PC-9 (cell line): Measurements from ENCODE around the gene RB1. TPM values are rescaled to one million over a fixed set of nuclear protein-coding genes. Genes with fewer than 3 reads are reported as not detected.

ENCODE experiments used
- BruUV-seq: library from RNA; stranded (reverse); fragments of 400-500 nt; replicated peaks from 2 replicates; lab custom pipeline; 2021; lab: Mats Ljungman, UMichigan
- CTCF ChIA-PET: fragments of 300-600 bp; sonication (Branson Sonifier 250); formaldehyde crosslinking; loops from one replicate; lab custom pipeline; 2022; ENCODE audit warnings: antibody characterized with exemption; lab: Charles Lee
- POLR2A ChIA-PET: fragments of 300-600 bp; sonication (Branson Sonifier 250); formaldehyde crosslinking; loops from one replicate; lab custom pipeline; 2022; ENCODE audit warnings: antibody characterized with exemption; ENCODE audit not compliant: unreplicated experiment; lab: Charles Lee
- DNase-seq, 2 experiments: peaks; one replicate each; pipeline versions ENCODE4 v3.0.0 to v3.0.0-alpha.2; 2015 to 2022; ENCODE audit warnings: mixed read lengths in 1 of 2
- H2AFZ ChIP-seq: fragments of 200-600 bp; sonication (generic); 2 replicates; pipeline ENCODE4 v1.8.1; 2017; ENCODE audit warnings: antibody characterized with exemption
- H3F3A ChIP-seq: fragments of 200-600 bp; sonication (generic); 2 replicates; pipeline ENCODE4 v1.8.1; 2017; ENCODE audit warnings: antibody characterized with exemption, mild to moderate bottlenecking, low read depth; ENCODE audit not compliant: insufficient read depth
- H3K27ac ChIP-seq: fragments of 200-600 bp; sonication (generic); 2 replicates; pipeline ENCODE4 v1.6.1; 2016; ENCODE audit warnings: mixed run types
- H3K27me3 ChIP-seq: fragments of 200-600 bp; sonication (generic); 2 replicates; pipeline ENCODE4 v1.6.1; 2016; ENCODE audit warnings: low read depth, mixed run types; ENCODE audit not compliant: insufficient read depth
- H3K36me3 ChIP-seq: fragments of 200-600 bp; sonication (generic); 2 replicates; pipeline ENCODE4 v1.6.1; 2016; ENCODE audit warnings: low read depth, mixed run types
- H3K4me1 ChIP-seq: fragments of 200-600 bp; sonication (generic); replicated peaks from 2 replicates; pipeline ENCODE4 v1.6.1; 2016; ENCODE audit warnings: mixed run types; ENCODE audit not compliant: insufficient read depth
- H3K4me2 ChIP-seq: fragments of 200-600 bp; sonication (generic); 2 replicates; pipeline ENCODE4 v1.6.1; 2017; ENCODE audit warnings: mixed run types
- H3K4me3 ChIP-seq: fragments of 200-600 bp; sonication (generic); 2 replicates; pipeline ENCODE4 v1.6.1; 2016; ENCODE audit warnings: mixed run types
- H3K79me2 ChIP-seq: fragments of 200-600 bp; sonication (generic); 2 replicates; pipeline ENCODE4 v1.6.1; 2017; ENCODE audit warnings: low read depth, mixed run types
- H3K9me2 ChIP-seq: fragments of 200-600 bp; sonication (generic); 2 replicates; pipeline ENCODE4 v1.8.1; 2017; ENCODE audit warnings: mild to moderate bottlenecking; ENCODE audit not compliant: insufficient read depth
- H3K9me3 ChIP-seq: fragments of 200-600 bp; sonication (generic); 2 replicates; pipeline ENCODE4 v1.8.1; 2016; ENCODE audit warnings: low read depth; ENCODE audit not compliant: insufficient read depth
- H4K20me1 ChIP-seq: fragments of 200-600 bp; sonication (generic); 2 replicates; pipeline ENCODE4 v1.8.1; 2017; ENCODE audit not compliant: insufficient read depth
- CTCF ChIP-seq: fragments of 200-600 bp; sonication (generic); conservative IDR thresholded peaks from 2 replicates; pipeline ENCODE4 v1.6.1; 2017; ENCODE audit warnings: mixed run types, antibody characterized with exemption, mild to moderate bottlenecking, moderate library complexity
- EZH2 ChIP-seq: fragments of 200-600 bp; sonication (generic); IDR thresholded peaks from 2 replicates; pipeline ENCODE4 v1.8.0; 2017; ENCODE audit warnings: antibody characterized with exemption, low read depth
- intact Hi-C: fragments of 100-400 bp; cut with micrococcal nuclease; formaldehyde crosslinking; loops from one replicate; pipeline ENCODE4 v1.10.0; 2022; ENCODE audit not compliant: unreplicated experiment
- total RNA-seq: library from RNA; stranded (reverse); gene quantifications from 2 replicates; pipeline ENCODE4 v1.2.3, GENCODE V29; 2021

The RB1 gene
- total RNA-seq, 1 experiment from 2014 or later: 23.7 TPM

GRCh38 chr13:48456546-48456945 lies 153.0 kb downstream of the RB1 start:
- no peak for DNase-seq
- no peaks in the 10 kb centered on the region for H3K9me2 ChIP-seq
- CTCF ChIA-PET: no interaction called here
- no TSS peak for BruUV-seq
- H3K79me2 ChIP-seq: no peaks in the 10 kb centered on the region
- intact Hi-C loops: no loop called here
- H4K20me1 ChIP-seq: no peaks in the 10 kb centered on the region
- H3K27me3 ChIP-seq: no peaks in the 10 kb centered on the region
- no peak overlapping the region for H2AFZ ChIP-seq
- no peaks in the 10 kb centered on the region for H3K4me1 ChIP-seq
- H3K9me3 ChIP-seq: no peaks in the 10 kb centered on the region
- no peaks in the 10 kb centered on the region for H3F3A ChIP-seq
- POLR2A ChIA-PET: interaction anchor here (0.5 to 0.6 kb wide), 2 partner anchors 80 to 519 kb away, joined by 5 read pairs; no protein-coding TSS in a partner anchor
- TF ChIP-seq EZH2 (no peak), CTCF (no peak)
- no peak overlapping the region for H3K4me2 ChIP-seq
- H3K27ac ChIP-seq: no peak overlapping the region
- H3K36me3 ChIP-seq: peaks cover 6% of the 10 kb centered on the region; the same call in 1 of the 2 replicates
- no peak overlapping the region for H3K4me3 ChIP-seq

- ChIA-PET POLR2A (no interaction called here), CTCF (no interaction called here)
- H3K4me2 ChIP-seq: no peak overlapping the region
- peaks cover 6% of the 10 kb centered on the region; the same call in 1 of the 2 replicates for H3K36me3 ChIP-seq
- BruUV-seq: no TSS peak
- TF ChIP-seq CTCF (no peak), EZH2 (no peak)
- no peaks in the 10 kb centered on the region for H3K27me3 ChIP-seq
- intact Hi-C loops: no loop called here
- no peaks in the 10 kb centered on the region for H3K9me3 ChIP-seq
- H3K4me1 ChIP-seq: no peaks in the 10 kb centered on the region
- no peak overlapping the region for H2AFZ ChIP-seq
- H3F3A ChIP-seq: no peaks in the 10 kb centered on the region
- no peak overlapping the region for H3K4me3 ChIP-seq
- no peak for DNase-seq
- no peaks in the 10 kb centered on the region for H4K20me1 ChIP-seq
- H3K27ac ChIP-seq: no peak overlapping the region
- H3K79me2 ChIP-seq: no peaks in the 10 kb centered on the region
- no peaks in the 10 kb centered on the region for H3K9me2 ChIP-seq
Observed at GRCh38 chr13:48457578-48458242, 154.2 kb downstream of the RB1 start.

- no peaks in the 10 kb centered on the region for H3K9me3 ChIP-seq
- intact Hi-C loops: no loop called here
- H3K4me3 ChIP-seq: no peak overlapping the region
- no peaks in the 10 kb centered on the region for H4K20me1 ChIP-seq
- TF ChIP-seq CTCF: no peak
- no peak for TF ChIP-seq EZH2
- ChIA-PET CTCF (no interaction called here), POLR2A (no interaction called here)
- H3K27ac ChIP-seq: no peak overlapping the region
- H3K79me2 ChIP-seq: no peaks in the 10 kb centered on the region
- no peaks in the 10 kb centered on the region for H3K4me1 ChIP-seq
- H3K27me3 ChIP-seq: no peaks in the 10 kb centered on the region
- no peak for DNase-seq
- no peaks in the 10 kb centered on the region for H3K36me3 ChIP-seq
- H2AFZ ChIP-seq: no peak overlapping the region
- no peak overlapping the region for H3K4me2 ChIP-seq
- no TSS peak for BruUV-seq
- no peaks in the 10 kb centered on the region for H3K9me2 ChIP-seq
- no peaks in the 10 kb centered on the region for H3F3A ChIP-seq
Observed at GRCh38 chr13:48475230-48475629, 171.7 kb downstream of the RB1 start.
